OCI-M2 (cell line): ENCODE data around the gene DUS1L.

Experiments used
- DNase-seq: peaks from one replicate; lab custom pipeline; 2025; ENCODE audit not compliant: unreplicated experiment; lab: John Stamatoyannopoulos, UW

The DUS1L gene

DNA sequence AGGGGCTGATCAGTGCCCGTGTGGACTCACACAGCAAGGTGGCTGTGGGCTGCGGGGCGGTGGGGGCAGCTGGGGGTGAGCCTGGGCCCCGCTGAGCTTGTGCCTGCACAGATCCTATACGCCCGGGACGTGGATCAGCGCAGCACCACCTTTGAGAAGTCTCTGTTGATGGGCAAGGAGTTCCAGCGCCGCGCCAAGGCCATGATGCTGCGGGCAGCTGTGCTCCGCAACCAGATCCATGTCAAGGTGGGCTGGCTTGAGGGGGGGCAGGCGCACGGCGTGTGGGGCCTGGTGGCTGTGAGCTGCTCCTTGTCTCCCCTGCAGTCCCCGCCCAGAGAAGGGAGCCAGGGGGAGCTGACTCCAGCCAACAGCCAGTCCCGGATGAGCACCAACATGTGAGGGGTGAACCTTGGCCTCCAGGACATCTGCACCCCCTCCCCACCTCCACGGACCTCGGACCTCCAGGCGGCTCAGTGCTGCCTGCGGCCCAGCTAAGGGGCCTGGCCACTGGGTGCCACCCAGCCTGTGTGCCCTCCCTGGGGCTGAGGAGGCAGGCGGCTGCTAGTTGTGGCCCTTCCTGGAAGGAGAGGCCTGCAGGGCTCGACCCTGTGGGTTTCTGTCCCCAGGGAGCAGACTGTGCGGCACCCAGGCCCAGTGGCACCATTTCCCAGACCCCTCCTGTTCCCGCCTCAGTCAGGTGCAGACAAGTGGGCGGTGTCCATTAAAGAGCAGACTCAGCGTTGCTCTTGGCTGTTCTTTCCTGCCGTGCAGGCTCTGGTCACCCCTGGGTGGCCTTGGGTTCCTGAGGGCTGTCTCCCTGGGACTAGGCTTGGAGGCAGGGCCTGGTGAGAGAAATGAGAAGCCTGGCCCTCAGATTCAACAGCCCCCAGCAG, 8.6 kb downstream of the DUS1L start:
- no peak for DNase-seq

DNA sequence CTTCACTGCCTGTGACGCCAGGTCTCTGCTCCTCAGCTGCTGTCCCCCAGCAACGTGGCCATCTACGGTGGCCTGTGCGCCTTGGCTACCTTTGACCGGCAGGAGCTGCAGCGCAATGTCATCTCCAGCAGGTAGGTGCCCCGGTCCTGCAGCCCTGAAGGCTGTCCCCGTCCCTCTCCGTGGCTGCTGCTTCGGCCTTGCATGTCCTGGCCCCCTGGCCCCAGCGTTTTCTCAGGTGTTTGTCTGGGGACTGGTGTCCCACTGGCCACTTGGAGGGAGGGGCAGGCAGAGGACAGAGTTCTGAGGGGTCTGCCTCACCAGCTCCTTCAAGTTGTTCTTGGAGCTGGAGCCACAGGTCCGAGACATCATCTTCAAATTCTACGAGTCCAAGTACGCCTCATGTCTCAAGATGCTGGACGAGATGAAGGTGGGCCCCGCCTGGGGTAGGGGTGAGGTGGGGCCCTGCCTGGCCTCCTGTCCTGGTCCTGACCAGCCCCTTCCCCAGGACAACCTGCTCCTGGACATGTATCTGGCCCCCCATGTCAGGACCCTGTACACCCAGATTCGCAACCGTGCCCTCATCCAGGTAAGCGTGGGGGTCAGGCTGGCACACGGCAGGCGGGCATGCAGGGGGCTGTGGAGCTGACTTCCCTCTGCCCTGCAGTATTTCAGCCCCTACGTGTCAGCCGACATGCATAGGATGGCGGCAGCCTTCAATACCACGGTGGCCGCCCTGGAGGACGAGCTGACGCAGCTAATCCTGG, 9.5 kb downstream of the DUS1L start:
- no peak for DNase-seq

DNA sequence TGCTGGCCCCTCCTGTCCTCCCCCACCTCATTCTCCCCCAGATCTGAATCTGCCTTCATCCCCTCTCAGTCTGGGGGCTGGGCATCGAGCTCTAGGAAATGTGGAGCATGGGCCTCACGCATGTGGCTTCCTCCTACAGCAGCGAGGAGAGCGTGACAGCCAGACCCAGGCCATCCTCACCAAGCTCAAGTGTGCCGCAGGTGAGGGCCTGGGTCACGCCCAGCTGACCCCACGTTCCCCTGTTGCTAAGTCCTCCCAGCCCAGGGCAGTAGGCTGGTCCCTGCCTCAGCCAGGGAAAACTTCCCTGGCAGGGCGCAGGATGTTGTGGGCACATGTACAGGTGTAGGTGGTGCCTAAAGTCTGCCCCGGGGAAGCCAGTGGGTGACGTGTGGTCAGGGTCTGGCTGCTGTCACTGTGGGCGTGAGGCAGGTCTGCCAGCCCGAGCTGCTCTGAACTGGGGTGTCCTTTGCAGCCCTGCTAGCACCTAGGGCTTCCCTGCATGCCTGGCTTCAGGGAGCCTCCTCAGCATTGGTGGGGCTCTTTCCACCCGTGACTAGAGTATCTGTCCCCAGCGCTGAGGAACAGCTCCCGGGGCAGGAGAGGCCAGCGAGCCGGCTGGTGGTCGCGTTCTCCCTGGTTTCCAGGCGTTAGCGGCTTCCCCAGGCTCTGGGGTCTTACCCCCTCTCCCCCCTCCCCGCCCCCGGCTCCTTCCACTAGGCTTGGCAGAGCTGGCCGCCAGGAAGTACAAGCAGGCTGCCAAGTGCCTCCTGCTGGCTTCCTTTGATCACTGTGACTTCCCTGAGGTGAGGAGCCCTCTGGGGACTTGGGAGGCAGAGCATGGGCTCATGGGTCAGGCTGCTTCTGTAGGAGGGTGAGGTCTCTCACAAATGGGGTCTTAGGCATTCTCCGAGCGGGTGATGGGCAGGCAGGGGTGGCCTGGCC, 10.3 kb downstream of the DUS1L start:
- DNase-seq = no peak

DNA sequence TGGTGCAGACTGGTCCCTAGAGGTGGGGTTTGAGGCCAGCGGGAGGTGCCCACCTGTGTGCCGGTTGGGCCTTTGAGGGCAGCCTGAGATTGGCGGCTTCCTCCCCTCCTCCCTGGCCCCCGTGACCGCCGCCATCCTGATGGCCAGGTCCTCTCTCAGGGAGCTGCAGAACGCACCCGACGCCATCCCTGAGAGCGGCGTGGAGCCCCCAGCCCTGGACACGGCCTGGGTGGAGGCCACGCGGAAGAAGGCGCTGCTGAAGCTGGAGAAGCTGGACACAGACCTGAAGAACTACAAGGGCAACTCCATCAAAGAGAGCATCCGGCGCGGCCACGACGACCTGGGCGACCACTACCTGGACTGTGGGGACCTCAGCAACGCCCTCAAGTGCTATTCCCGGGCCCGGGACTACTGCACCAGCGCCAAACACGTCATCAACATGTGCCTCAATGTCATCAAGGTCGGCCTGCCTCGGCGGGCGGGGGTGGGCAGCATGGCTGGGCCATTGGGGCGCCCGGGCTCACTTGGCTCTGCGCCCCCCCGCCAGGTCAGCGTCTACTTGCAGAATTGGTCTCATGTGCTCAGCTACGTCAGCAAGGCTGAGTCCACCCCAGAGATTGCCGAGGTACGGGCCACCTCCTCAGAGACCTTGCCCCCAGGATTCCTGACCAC, 11.1 kb downstream of the DUS1L start:
- DNase-seq = no peak

DNA sequence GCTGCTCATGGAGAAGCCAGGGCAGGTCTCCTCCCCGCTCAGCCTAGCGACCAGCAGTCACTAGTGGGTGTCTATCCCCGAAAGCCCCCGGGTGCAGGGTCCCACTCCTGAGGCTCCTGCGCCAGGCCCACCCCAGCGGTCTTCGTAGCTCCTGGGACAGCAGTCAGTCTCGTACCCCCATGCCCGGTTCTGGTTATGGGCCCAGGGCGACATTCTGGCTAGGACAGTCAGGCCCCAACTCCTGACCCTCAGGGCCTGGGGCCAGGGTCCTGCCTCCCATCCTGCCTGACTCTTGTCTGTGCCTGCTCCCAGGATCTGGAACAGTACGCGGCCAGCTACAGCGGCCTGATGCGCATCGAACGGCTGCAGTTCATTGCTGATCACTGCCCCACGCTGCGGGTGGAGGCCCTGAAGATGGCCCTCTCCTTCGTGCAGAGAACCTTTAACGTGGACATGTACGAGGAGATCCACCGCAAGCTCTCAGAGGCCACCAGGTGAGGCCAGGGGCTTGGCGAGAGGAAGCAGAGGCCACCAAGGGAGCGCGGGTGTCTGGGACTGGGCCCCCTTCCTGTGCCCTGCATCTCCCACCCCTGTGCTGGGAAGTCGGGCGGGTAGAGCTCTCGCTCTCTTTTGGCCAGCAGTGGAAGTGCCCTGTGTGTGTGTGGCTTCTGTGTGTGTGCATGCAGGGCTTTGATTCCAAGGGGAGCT, 11.9 kb downstream of the DUS1L start:
- no peak for DNase-seq

DNA sequence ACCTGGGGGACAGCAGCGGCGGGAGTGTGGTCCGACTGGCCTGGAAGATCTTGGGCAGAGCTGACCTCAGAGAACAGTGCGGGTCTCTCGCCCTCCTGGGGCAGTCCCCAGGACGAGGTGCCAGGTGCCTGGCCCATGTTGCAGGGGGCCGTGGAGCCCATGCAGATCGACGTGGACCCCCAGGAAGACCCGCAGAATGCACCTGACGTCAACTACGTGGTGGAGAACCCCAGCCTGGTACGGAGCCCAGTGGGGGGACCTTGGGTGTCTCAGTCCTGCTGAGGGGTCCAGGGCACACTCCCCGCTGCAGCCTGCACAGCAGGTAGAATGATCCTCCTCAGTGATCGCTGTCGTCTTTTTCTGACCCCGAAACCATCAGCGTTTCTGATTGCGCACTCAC, 12.5 kb downstream of the DUS1L start:
- DNase-seq = no peak

DNA sequence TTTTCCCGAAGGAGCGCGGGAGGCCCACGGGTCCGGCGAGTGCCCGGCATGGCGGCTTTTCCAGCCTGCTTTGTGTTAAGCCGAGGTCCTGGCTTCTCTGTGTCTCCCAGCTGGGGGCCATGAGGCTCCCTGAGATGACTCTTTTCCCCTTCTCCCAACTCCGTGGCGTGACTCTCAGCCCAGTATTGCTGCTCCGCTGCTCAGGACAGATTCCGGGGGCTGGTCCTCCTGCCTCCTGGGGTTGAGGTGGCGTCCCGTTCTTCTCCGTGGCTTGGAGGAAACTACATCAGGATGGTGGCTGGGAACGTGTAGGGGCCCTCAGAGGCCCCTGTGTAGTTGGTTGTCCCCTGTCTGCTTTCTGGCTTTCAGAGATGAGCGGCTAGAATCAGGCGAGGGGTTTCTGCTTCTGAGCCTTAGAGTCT, 13.0 kb downstream of the DUS1L start:
- no peak for DNase-seq

DNA sequence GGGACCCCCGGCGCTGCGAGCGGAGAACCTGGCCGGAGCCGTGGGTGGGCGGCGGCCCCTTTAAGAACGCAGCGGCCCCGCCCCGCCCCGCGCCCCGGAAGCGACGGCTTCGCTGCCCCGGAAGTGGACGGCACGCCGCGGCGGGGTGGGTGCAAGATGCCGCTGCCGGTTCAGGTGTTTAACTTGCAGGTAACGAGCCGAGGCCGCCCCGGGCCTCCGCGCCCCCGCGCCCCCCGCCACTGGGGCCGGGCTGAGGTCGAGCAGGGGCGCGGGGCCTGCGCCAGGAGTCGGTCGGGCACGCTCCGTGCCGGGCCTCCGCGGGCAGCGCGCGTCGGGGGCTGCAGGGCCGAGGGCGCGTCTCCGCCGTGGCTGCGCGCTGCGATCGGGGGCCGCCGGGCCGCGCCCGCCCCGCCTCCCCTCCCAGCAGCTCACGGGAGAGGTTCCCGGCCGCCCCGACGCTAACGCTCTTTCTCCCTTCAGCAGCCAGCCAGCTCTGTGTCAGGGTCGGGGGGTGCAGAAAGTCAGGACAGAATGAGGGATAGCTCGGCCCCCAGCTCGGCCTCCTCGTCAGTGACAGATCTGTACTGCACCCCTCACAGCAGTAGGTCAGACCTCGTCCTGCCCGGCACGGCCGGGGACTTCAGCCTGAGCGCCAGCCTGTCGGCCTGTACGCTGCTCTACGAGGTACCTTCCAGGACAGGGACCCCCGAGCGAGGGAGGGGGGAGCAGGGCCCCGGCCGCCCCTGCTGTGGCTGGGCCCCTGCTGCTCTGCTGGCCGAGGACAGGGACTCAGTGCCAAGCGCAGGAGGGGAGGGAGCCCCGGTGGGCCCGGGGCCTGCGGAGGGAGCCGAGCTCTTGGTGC, 13.6 kb downstream of the DUS1L start, which contains the start of the genes GPS1 and RFNG:
GPS1 (plus strand) TSS at position 123 of the 862 bp plus-strand sequence; CDS start at position 157, 34 bp downstream.
RFNG (minus strand) TSS at position 36 of the 862 bp plus-strand sequence. CDS start 45 bp downstream, outside the sequence.
- DNase-seq = no peak

DNA sequence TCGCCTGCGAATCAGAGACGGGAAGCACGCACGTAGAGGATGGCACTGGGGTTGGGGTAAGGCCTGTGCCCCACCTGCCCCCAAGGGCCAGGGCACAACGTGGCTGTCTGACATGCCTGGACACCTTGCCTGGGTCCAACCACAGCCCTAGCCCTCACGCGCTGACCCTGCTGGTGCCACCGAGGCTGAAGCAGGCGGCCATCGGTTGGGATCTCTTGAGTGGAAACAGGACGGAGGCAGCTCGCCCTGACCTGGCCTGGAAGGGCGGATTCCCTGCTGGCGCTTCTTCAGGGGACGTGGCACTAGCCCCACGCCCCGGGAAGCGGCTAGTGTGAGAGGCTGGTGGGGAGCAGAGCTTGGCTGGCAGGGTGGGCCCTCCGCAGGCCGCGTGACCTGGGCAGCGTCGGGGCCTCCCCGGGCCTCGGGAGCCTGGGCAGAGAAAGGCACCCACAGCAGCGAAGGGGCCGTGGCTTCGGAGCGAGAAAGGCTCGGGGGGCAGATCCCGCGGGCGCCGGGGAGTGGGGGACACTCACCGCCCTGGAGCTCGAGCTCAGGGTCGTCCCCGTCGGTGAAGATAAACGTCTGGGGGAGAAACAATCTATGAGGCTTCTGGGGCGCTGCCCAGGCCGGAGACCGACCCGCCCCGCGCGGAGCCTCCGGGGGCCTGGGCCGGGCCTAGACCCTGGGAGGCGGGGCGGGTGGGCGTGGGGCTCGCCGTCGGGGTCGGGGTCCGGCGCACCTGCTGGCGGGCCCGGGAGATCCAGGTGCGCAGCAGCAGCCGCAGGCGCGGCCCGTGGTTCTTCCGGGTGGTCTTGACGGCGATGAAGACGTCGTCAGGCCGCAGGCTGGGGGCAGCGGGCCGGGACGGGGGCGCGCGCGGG, 14.6 kb downstream of the DUS1L start:
- DNase-seq = no peak

DNA sequence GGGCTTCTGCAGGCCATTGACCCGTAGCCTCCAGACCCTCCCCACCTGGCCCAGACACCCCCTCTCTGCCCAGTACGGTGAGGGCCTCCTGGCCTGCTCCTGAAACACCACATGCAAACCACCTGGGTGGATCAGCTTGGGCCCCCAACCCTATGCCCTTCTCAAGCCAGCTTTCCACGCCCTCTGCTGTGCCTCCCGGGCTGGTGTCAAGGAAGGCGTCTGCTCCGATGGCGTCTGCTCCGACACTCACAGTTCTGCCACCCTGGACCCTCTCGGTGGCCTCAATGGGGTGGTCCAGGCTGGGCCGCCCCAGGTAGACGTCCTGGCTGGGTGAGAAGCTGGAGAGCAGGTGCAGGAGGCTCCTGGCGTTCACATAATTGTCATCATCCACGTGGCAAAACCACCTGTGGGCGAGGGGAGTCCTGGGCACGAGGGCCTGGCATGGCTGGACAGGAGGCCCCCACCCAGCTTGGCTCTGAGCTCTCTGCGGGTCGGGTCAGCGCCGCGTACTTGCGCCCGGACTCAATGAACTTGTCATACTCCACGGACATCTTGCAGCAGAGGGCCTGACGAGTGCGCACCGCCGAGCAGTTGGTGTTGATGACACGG, 15.3 kb downstream of the DUS1L start:
- no peak for DNase-seq

DNA sequence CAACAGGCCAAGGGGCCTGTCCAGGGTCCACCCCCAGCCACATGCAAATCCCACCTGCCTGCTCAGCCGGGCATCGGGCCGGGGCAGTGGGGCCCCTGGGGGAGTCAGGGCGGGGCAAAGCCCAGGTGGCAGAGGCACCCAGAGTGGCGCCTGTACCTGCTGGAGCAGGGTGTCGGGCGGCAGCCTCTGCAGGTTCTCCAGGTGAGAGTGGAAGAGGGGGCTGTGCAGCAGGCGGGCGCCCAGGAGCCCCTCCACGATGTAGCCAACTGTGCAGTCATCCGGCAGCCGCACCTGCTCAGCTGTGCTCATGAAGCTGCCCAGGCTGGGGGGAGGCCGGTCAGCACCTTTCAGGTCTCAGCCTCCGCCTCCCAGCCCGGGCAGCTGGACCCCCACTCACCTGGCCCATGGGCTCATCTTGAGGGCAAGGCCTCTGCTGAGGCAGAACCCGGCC, 16.1 kb downstream of the DUS1L start:
- no peak for DNase-seq

DNA sequence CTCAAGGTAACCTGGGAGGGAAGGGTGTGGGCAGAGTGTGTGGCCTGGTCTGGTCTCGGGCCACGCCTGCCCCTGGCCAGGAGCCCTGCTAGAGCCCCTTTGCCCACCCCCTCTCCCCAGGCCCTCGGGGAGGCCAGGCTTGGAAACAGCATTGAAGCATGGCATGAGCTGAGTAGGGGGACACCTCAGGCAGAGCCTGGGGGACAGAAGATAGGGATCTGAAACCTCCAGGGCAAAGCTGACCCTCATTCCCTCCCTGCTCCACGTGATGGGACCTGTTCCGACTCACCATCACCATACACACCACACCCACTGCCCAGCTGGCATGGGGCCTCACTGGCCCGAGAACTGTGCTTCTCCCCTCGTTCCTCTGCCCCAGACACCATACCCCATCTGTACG, 16.5 kb downstream of the DUS1L start:
- DNase-seq = no peak

DNA sequence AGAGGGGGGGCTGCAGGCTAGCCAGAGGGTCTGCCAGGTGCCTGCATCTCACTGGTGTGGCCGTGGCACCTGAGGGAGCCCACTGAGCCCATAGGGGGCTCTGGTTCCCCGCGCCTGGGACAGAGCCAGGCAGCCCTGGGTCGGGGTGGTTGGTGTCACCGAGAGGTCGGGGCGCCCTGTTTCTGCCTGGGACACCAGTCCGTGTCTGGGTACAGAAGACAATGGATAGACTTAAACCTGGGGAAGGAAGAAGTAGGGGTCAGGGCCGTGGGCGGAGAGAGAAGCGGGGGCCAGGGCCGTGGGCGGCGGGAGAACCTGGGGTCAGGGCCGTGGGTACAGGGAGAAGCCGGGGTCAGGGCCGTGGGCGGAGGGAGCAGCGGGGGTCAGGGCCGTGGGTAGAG, 17.0 kb downstream of the DUS1L start:
- no peak for DNase-seq

DNA sequence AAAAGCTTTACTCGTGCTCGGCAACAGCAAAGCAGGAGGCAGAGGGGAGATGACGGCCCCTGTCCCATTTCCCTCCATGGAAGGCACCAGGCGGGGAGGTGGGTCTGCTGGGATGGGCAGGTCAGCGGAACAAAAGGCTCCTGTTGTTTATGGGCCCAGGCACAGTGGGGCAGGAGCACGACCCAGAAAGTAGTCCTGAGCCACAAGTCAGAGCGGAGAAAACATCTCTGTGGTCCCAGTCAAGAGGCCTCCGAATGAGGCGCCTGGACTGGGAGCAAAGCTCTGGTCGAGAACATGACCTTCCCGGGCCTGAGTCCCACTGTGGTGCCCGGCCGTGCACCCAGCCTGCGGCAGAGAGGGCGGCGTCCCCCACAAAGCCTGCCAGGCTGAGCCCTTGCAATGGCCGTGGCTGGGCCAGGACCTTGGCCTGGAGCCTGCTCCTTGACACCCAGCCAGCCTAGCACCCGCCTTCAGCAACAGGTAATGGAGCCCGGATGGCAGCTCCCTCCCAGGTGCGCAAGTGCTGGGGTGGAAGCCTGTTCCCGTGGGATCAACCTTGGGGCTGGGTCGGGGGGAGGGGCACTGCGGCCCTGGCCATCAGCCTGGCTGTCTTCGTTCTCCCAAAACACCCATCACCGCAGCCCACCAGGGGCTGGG, 17.6 kb downstream of the DUS1L start:
- no peak for DNase-seq

DNA sequence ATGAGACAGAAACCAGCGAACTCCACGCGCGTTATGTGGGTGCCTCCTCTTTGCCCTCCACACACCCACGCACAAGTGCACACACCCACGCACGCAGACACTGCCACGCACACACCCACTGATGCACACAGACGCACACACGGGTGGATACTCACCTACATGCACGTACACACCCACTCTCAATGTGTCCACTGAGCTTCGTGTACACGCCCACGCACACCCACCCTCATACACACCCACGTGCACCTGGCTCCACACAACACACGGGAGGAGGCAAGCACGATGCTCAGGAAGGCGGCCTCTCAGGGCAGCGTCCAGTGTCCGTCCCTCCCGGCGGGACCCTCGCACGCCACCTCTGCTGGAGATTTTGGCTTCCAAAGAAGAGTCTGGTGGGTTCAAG, 18.2 kb downstream of the DUS1L start:
- DNase-seq = no peak

DNA sequence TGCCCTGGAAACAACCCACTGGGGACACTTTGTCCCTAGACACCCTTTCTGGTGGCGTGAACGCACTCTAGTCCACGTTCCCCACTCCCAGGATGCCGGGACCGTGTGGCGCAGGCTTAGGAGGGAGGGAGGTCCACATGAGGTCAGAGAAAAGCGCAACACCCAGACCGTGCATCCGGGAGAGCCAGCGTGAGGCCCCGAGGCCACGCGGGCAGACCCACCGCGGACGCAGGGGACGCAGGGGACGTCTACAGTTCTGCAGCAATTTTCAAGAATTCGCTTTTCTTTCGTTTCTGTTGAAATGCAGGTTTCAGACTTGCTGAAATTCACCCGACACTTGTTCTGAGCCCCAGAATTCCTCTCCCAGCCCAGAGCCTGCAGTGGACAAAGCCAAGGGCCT, 18.7 kb downstream of the DUS1L start:
- no peak for DNase-seq
